Stomach (tissue), 4 donors: ENCODE measurements around the gene ADAM12.

ENCODE experiments used
- EP300 ChIP-seq: sonication (generic); formaldehyde crosslinking; IDR thresholded peaks from one replicate; pipeline ENCODE4 v1.6.1; 2017; ENCODE audit warnings: antibody characterized with exemption
- POLR2A ChIP-seq, 4 donors: fragments of 450-650 bp; IDR thresholded peaks; one replicate each; pipeline ENCODE4 v1.6.1; 2016; ENCODE audit warnings: antibody characterized with exemption in 4 of 4, control low read depth in 2 of 4, mild to moderate bottlenecking in 1 of 4, moderate library complexity in 1 of 4
- POLR2AphosphoS5 ChIP-seq, 3 donors: sonication (generic); formaldehyde crosslinking; IDR thresholded peaks; one replicate each; pipeline ENCODE4 v1.6.1; 2016; ENCODE audit warnings: antibody characterized with exemption in 3 of 3
- TF ChIP-seq, protein P1 (sequence below), 7 experiments: fragments of 450-650 bp in 4 of 7; fragments of 200-600 bp in 3 of 7; sonication (generic) in 3 of 7; IDR thresholded peaks; one replicate each; pipeline ENCODE4 v1.5.1; 2016 to 2019; ENCODE audit warnings: antibody characterized with exemption in 7 of 7, control low read depth in 2 of 7, mild to moderate bottlenecking in 1 of 7

DNA sequence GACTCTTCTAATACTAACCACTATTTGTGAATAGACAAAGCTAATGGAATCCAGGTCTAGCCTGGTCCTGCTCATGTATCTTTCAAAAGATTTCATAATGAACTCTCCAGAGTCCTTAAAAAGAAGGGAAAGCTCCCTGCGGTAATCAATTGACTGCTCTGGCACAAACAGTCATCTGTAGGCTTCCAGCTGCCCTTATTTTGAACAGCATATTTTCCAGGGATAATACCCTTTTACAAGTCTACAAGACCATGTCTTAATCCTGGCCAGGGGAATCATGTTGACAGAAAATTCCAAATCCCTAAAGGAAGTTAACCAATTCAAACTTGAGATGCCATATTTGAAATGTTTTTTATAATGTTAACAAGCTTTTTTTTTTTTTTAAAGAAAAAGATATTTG, 34.6 kb downstream of the ADAM12 start:
- TF ChIP-seq, protein P1, sequence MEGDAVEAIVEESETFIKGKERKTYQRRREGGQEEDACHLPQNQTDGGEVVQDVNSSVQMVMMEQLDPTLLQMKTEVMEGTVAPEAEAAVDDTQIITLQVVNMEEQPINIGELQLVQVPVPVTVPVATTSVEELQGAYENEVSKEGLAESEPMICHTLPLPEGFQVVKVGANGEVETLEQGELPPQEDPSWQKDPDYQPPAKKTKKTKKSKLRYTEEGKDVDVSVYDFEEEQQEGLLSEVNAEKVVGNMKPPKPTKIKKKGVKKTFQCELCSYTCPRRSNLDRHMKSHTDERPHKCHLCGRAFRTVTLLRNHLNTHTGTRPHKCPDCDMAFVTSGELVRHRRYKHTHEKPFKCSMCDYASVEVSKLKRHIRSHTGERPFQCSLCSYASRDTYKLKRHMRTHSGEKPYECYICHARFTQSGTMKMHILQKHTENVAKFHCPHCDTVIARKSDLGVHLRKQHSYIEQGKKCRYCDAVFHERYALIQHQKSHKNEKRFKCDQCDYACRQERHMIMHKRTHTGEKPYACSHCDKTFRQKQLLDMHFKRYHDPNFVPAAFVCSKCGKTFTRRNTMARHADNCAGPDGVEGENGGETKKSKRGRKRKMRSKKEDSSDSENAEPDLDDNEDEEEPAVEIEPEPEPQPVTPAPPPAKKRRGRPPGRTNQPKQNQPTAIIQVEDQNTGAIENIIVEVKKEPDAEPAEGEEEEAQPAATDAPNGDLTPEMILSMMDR (IDR thresholded peaks at IDR 0.05), result no peak
- TF ChIP-seq EP300 (no peak), POLR2A (IDR thresholded peaks at IDR 0.05) (no peak), POLR2AphosphoS5 (IDR thresholded peaks at IDR 0.05) (no peak)
